Tracheal epithelial cell (primary cell): Measurements from ENCODE around the gene YLPM1. TPM values are rescaled to one million over a fixed set of nuclear protein-coding genes. Genes with fewer than 3 reads are reported as not detected.

Experiments used
- total RNA-seq: library from RNA; depleted of rRNA; stranded (reverse); fragments of >200 nt; gene quantifications from 2 replicates; pipeline ENCODE4 v1.2.1, GENCODE V29; 2014

The YLPM1 gene, protein sequence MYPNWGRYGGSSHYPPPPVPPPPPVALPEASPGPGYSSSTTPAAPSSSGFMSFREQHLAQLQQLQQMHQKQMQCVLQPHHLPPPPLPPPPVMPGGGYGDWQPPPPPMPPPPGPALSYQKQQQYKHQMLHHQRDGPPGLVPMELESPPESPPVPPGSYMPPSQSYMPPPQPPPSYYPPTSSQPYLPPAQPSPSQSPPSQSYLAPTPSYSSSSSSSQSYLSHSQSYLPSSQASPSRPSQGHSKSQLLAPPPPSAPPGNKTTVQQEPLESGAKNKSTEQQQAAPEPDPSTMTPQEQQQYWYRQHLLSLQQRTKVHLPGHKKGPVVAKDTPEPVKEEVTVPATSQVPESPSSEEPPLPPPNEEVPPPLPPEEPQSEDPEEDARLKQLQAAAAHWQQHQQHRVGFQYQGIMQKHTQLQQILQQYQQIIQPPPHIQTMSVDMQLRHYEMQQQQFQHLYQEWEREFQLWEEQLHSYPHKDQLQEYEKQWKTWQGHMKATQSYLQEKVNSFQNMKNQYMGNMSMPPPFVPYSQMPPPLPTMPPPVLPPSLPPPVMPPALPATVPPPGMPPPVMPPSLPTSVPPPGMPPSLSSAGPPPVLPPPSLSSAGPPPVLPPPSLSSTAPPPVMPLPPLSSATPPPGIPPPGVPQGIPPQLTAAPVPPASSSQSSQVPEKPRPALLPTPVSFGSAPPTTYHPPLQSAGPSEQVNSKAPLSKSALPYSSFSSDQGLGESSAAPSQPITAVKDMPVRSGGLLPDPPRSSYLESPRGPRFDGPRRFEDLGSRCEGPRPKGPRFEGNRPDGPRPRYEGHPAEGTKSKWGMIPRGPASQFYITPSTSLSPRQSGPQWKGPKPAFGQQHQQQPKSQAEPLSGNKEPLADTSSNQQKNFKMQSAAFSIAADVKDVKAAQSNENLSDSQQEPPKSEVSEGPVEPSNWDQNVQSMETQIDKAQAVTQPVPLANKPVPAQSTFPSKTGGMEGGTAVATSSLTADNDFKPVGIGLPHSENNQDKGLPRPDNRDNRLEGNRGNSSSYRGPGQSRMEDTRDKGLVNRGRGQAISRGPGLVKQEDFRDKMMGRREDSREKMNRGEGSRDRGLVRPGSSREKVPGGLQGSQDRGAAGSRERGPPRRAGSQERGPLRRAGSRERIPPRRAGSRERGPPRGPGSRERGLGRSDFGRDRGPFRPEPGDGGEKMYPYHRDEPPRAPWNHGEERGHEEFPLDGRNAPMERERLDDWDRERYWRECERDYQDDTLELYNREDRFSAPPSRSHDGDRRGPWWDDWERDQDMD (N-terminal part only)
- total RNA-seq, result 12.5 and 15.1 TPM in 2 replicates

DNA sequence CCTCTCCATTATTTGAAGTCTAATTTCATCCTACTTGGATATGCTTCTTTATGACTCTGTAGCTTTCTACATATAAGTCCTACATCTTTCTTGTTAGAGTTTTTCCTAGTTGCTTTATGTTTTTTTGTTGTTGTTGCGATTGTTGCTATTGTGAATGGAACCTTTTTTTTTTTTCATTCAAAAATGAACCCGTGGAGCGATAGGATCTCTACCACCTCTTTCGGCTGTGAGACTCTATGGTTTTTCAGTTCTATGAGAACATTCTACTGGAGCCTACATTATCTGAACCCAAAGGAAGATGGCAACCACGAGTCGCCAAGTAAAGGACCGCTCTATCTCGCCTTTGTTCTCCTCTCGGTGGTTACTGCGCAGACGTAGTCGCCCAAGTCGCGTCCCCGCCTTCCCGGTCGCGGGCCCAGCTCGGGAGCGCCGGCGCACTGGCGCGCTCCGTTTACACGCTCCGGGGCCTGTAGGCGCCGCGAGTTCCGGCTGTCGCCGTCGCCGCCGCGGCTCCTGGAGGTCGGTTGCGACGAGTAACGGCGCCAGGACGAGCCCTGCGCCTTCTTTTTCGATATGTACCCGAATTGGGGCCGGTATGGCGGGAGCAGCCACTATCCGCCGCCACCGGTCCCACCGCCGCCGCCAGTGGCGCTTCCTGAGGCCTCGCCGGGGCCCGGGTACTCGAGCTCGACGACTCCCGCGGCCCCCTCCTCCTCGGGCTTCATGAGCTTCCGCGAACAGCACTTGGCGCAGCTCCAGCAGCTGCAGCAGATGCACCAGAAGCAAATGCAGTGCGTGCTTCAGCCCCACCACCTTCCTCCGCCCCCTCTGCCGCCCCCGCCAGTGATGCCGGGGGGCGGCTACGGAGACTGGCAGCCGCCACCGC lies at the start of gene YLPM1:
TSS of gene YLPM1 (plus strand) at position 400 of the 886 bp plus-strand sequence. CDS start at position 574, 174 bp downstream.

DNA sequence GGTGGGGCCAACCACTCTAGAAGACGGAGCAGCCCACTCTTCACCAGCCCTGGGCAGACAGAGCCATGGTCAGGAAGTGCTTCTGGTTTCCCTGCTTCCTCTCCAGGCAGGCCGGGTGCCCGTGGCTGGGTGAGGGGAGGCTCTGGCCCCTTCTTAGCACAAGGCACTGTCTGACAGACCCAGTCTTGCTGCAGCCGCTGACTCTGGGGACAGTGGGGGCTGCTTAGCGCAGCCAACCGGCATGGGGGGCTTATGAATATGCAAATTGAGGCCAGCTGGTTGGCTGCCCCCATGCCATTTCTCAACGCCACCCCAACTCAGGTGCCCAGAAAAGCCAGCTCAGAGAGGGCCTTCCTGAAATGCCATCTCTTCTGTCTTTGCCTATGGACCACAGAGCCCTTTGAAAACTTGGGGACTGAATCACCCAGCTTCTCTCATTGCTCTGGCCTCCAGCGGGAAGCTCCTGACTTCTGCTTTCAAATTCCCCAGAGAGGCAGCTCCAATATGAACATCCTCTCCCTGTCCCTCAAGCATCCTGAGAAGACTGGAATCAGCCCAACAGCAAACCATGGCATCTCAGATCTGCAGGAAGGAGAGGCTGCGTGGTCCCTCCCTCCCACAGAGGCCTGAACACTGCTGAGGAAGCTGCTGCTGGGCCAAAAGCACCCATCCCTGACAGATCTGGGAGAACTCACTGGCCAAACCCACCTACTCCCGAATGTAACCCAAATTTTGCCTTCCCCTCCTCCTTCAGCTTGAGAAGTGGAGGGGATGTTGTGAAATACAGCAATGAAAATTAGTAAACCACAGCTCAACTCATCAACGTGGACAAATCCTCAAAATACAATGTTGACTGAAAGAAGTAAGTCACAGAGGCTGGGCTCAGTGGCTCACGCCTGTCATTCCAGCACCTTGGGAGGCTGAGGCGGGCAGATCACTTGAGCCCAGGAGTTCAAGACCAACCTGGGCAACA lies 113.1 kb downstream of the YLPM1 start, which contains the start of gene PROX2:
TSS of gene PROX2 (minus strand) at position 205 of the 973 bp plus-strand sequence. CDS start 12,311 bp downstream, outside the sequence.

DNA sequence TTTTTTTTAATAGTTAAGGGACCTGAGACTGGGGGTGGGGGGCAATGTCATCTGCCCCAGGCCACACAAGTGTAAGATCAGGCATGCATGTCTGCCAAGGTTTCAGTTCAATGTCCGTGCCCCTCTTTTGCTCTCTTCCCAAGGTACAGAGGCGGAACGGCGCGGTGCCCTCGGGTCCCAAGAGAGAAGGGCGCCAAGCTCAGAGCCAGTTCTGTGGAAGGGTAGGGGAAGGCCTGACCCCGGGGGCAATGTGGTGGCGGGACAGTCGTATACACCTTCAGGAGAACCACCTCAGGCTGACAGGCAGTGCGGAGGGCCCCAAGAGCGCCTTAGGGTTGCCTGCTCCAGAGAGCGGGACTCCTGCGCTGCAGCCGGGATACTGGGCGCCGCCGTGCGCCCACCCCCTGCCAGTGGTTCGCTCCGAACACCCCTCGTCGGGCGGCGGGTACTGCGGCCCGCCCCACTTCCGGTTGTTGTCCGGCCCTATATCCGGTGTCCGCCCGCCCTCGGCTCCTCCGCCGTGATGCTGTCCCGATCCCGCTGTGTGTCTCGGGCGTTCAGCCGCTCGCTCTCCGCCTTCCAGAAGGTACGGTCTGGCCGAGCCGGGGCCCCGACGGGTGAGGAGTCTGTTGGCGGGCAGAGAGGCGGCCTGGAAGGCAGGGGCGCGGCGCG lies 118.5 kb downstream of the YLPM1 start, which contains the start of gene DLST:
TSS of gene DLST (plus strand) at position 486 of the 672 bp plus-strand sequence. CDS start at position 524, 38 bp downstream.

Other genes starting within 250 kb of the YLPM1 start
- gene LTBP2, start 151.1 kb upstream of the YLPM1 start, total RNA-seq, result 15.8 and 37.4 TPM in 2 replicates
- gene AREL1, start 50.2 kb upstream of the YLPM1 start, total RNA-seq, result 21.1 and 31.6 TPM in 2 replicates
- 28.0 and 34.3 TPM in 2 replicates for gene FCF1, start 50.2 kb upstream of the YLPM1 start, total RNA-seq
- under 0.01 TPM in 1 of 2 replicates, not detected in the other for gene PROX2, start 112.8 kb downstream of the YLPM1 start, total RNA-seq
- gene DLST, start 118.6 kb downstream of the YLPM1 start, total RNA-seq, result 63.6 and 71.6 TPM in 2 replicates
- gene RPS6KL1, start 159.9 kb downstream of the YLPM1 start, total RNA-seq, result 1.7 and 2.4 TPM in 2 replicates
- gene PGF, start 192.3 kb downstream of the YLPM1 start, total RNA-seq, result 48.4 and 142 TPM in 2 replicates
- gene EIF2B2, start 239.6 kb downstream of the YLPM1 start, total RNA-seq, result 42.4 and 57.1 TPM in 2 replicates